K562 (cell line): Measurements from ENCODE around the gene SPATA17. TPM values are rescaled to one million over a fixed set of nuclear protein-coding genes. Genes with fewer than 3 reads are reported as not detected.

ENCODE experiments used
- ATAC-seq: fragments of 200-7000 bp; cut with Tn5 transposase; 3 replicates; pipeline ENCODE4 v1.9.1; 2020; ENCODE audit warnings: moderate library complexity
- BruUV-seq: library from RNA; stranded (reverse); fragments of 400-500 nt; replicated peaks from 2 replicates; lab custom pipeline; 2021; lab: Mats Ljungman, UMichigan
- CTCF ChIA-PET: fragments of 300-600 bp; formaldehyde crosslinking; extraction: SDS; loops from one replicate; lab custom pipeline; 2021; ENCODE audit warnings: low intra/inter-chr PET ratio; lab: Yijun Ruan, JAX
- POLR2A ChIA-PET: fragments of 300-600, 350-650 bp; sonication (Branson Sonifier 250); formaldehyde crosslinking; extraction: SDS; loops from one replicate; lab custom pipeline; 2021; ENCODE audit warnings: antibody characterized with exemption, inconsistent platforms; lab: Yijun Ruan, JAX
- DNase-seq, 4 experiments: peaks; one replicate each; pipeline versions ENCODE4 v3.0.0 to v3.0.0-alpha.2; 2011 to 2018; ENCODE audit warnings: low spot score in 3 of 4, mixed read lengths in 3 of 4; ENCODE audit errors: extremely low read depth in 1 of 4
- FAIRE-seq: peaks from 2 replicates; lab custom pipeline; 2011; peaks lifted over from hg19 to GRCh38; lab: Jason Lieb, UNC
- H2AFZ ChIP-seq: 2 replicates; pipeline ENCODE4 v1.6.0; 2011; ENCODE audit warnings: low read depth, low read length, control low read depth, inconsistent platforms
- H3K27ac ChIP-seq: fragments of 200-600 bp; 3 replicates; pipeline ENCODE4 v1.8.0; 2011; ENCODE audit warnings: low read depth, mild to moderate bottlenecking, control low read depth, inconsistent platforms, low read length, moderate library complexity, mixed read lengths; ENCODE audit errors: extremely low read depth
- H3K27me3 ChIP-seq, 2 experiments: fragments of 300-600 bp in 1 of 2; 2 replicates in 1 of 2; 3 replicates in 1 of 2; pipeline versions ENCODE4 v1.6.0 to v1.8.0; 2011; ENCODE audit warnings: inconsistent platforms in 2 of 2, low read length in 2 of 2, mild to moderate bottlenecking in 1 of 2, mixed read lengths in 1 of 2, moderate library complexity in 1 of 2; ENCODE audit not compliant: control insufficient read depth in 2 of 2, insufficient read depth in 2 of 2
- H3K36me3 ChIP-seq: fragments of 300-600 bp; 3 replicates; pipeline ENCODE4 v1.8.0; 2011; ENCODE audit warnings: mild to moderate bottlenecking, low read length, inconsistent platforms; ENCODE audit not compliant: control insufficient read depth, insufficient read depth
- H3K4me1 ChIP-seq, 2 experiments: fragments of 200-600 bp in 1 of 2; replicated peaks in 1 of 2; 2 replicates in 1 of 2; 3 replicates in 1 of 2; pipeline versions ENCODE4 v1.5.1 to v1.8.0; 2011; ENCODE audit warnings: inconsistent platforms in 2 of 2, low read length in 2 of 2, mild to moderate bottlenecking in 1 of 2, mixed read lengths in 1 of 2, moderate library complexity in 1 of 2; ENCODE audit not compliant: control insufficient read depth in 2 of 2, insufficient read depth in 2 of 2
- H3K4me2 ChIP-seq: 2 replicates; pipeline ENCODE4 v1.6.1; 2011; ENCODE audit warnings: low read length, control low read depth, inconsistent platforms, mixed read lengths; ENCODE audit not compliant: insufficient read depth
- H3K4me3 ChIP-seq: fragments of 200-600 bp; sonication (generic), shearing (Covaris generic); 2 replicates; pipeline ENCODE4 v1.5.1; 2016; ENCODE audit warnings: control low read depth, inconsistent platforms
- H3K79me2 ChIP-seq: fragments of 200-600 bp; 3 replicates; pipeline ENCODE4 v1.8.0; 2011; ENCODE audit warnings: low read length, inconsistent platforms; ENCODE audit not compliant: control insufficient read depth, insufficient read depth
- H3K9ac ChIP-seq, 2 experiments: 2 replicates each; pipeline versions ENCODE4 v1.6.0 to v1.6.1; 2011; ENCODE audit warnings: low read depth in 2 of 2, low read length in 2 of 2, control low read depth in 1 of 2, inconsistent platforms in 1 of 2, mild to moderate bottlenecking in 1 of 2, mixed read lengths in 1 of 2; ENCODE audit not compliant: insufficient read depth in 1 of 2
- H3K9me1 ChIP-seq: one replicate; pipeline ENCODE4 v1.6.0; 2011; ENCODE audit warnings: inconsistent platforms, mild to moderate bottlenecking, low read length, moderate library complexity; ENCODE audit not compliant: control insufficient read depth, insufficient read depth
- H3K9me3 ChIP-seq: replicated peaks from 2 replicates; pipeline ENCODE4 v1.5.1; 2011; ENCODE audit warnings: low read depth, low read length, inconsistent platforms; ENCODE audit not compliant: control insufficient read depth, insufficient read depth
- H4K20me1 ChIP-seq: replicated peaks from 2 replicates; pipeline ENCODE4 v1.6.1; 2011; ENCODE audit warnings: low read length, inconsistent platforms, mixed read lengths; ENCODE audit not compliant: control insufficient read depth, insufficient read depth
- CEBPG ChIP-seq, 3 experiments: fragments of 200-800 bp in 1 of 3; sonication (Bioruptor generic) in 1 of 3; sonication (generic) in 1 of 3; formaldehyde crosslinking in 1 of 3; IDR thresholded peaks in 2 of 3; conservative IDR thresholded peaks in 1 of 3; 2 replicates each; pipeline versions ENCODE4 v1.6.1 to v1.8.0; 2016 to 2022; ENCODE audit warnings: missing compliant biosample characterization in 2 of 3, missing genetic modification characterization in 2 of 3, mild to moderate bottlenecking in 1 of 3, missing genetic modification reagents in 1 of 3
- DNMT1 ChIP-seq: fragments of 450-650 bp; IDR thresholded peaks from 2 replicates; pipeline ENCODE4 v1.6.1; 2016; ENCODE audit warnings: antibody characterized with exemption, mild to moderate bottlenecking
- FOXK2 ChIP-seq, 2 experiments: fragments of 450-650 bp; IDR thresholded peaks in 1 of 2; conservative IDR thresholded peaks in 1 of 2; 2 replicates each; pipeline ENCODE4 v1.6.1; 2016; ENCODE audit warnings: low read depth in 2 of 2, mild to moderate bottlenecking in 1 of 2
- HMGN3 ChIP-seq: IDR thresholded peaks from 2 replicates; pipeline ENCODE4 v1.6.1; 2011; ENCODE audit warnings: borderline replicate concordance, low read depth, mild to moderate bottlenecking, mixed read lengths, low read length; ENCODE audit not compliant: insufficient read length; ENCODE audit errors: extremely low read depth
- MED1 ChIP-seq: sonication (generic); formaldehyde crosslinking; IDR thresholded peaks from 2 replicates; pipeline ENCODE4 v1.8.1; 2023; ENCODE audit warnings: missing genetic modification reagents, borderline replicate concordance
- MEF2D ChIP-seq: conservative IDR thresholded peaks from 2 replicates; pipeline ENCODE4 v1.6.1; 2016; ENCODE audit warnings: low read depth, missing genetic modification characterization, missing compliant biosample characterization
- NR1H2 ChIP-seq: sonication (generic); formaldehyde crosslinking; IDR thresholded peaks from 2 replicates; pipeline ENCODE4 v1.4.0; 2020; ENCODE audit warnings: mild to moderate bottlenecking, missing genetic modification reagents
- OTX1 ChIP-seq: fragments of 450-650 bp; formaldehyde crosslinking; IDR thresholded peaks from 2 replicates; pipeline ENCODE4 v1.4.0; 2022; ENCODE audit warnings: mild to moderate bottlenecking
- RFX5 ChIP-seq: IDR thresholded peaks from 2 replicates; pipeline ENCODE4 v1.6.1; 2011; ENCODE audit warnings: low read depth, mild to moderate bottlenecking, improper control_type of control experiment, low read length
- TOE1 ChIP-seq, 2 experiments: fragments of 450-650 bp in 1 of 2; sonication (generic) in 1 of 2; formaldehyde crosslinking in 1 of 2; IDR thresholded peaks; 2 replicates each; pipeline versions ENCODE4 v1.7.1 to v1.8.0; 2016 to 2022; ENCODE audit warnings: borderline replicate concordance in 2 of 2, mild to moderate bottlenecking in 2 of 2, antibody characterized with exemption in 1 of 2, inconsistent platforms in 1 of 2, low read depth in 1 of 2, missing genetic modification reagents in 1 of 2, moderate library complexity in 1 of 2
- ZNF175 ChIP-seq: fragments of 200-800 bp; sonication (Bioruptor generic); IDR thresholded peaks from 2 replicates; pipeline ENCODE4 v1.6.1; 2016; ENCODE audit warnings: low read depth, mild to moderate bottlenecking, missing genetic modification characterization, missing compliant biosample characterization
- ZNF764 ChIP-seq: fragments of 250-450 bp; sonication (Bioruptor Pico); IDR thresholded peaks from 2 replicates; pipeline ENCODE4 v1.4.0; 2020; ENCODE audit warnings: low read depth, mild to moderate bottlenecking, moderate library complexity
- WGBS: fragments of 100-300 bp; shearing (Covaris generic); methylation state at CpG from one replicate; pipeline ENCODE4 v1.1.6; 2016; ENCODE audit warnings: low coverage, mixed read lengths; ENCODE audit not compliant: insufficient coverage; ENCODE audit errors: missing lambda C conversion rate; 5-methylcytosine and 5-hydroxymethylcytosine counted together
- in situ Hi-C: fragments of 300-500 bp; cut with MboI; formaldehyde crosslinking; loops from 4 replicates; pipeline ENCODE4 v1.15.0; 2018; ENCODE audit warnings: inconsistent platforms, mixed read lengths
- intact Hi-C: fragments of 100-400 bp; cut with micrococcal nuclease; formaldehyde crosslinking; loops from 2 replicates; pipeline ENCODE4 v1.14.2; 2022
- polyA plus RNA-seq, 8 experiments: library from polyadenylated mRNA; depleted of rRNA in 4 of 8; stranded (reverse) in 5 of 8; unstranded in 3 of 8; fragments of >200 nt; fragmentation: Nextera tagmentation in 2 of 8; fragmentation: Illumina TruSeq in 1 of 8; extraction: Ambion mirVana in 2 of 8; extraction: Trizol in 1 of 8; gene quantifications; 2 replicates each; pipeline versions ENCODE4 v1.2.1 to v1.2.3, GENCODE V29; 2011 to 2014; ENCODE audit warnings: inconsistent platforms in 1 of 8, missing spikeins in 1 of 8
- total RNA-seq, 7 experiments: library from RNA; depleted of rRNA in 6 of 7; stranded (reverse); fragments of >200 nt in 6 of 7; fragmentation: Illumina TruSeq in 2 of 7; extraction: Trizol in 2 of 7; gene quantifications; 2 replicates each; pipeline versions ENCODE4 v1.2.1 to v1.2.3, GENCODE V29; 2011 to 2021; ENCODE audit warnings: low replicate concordance in 1 of 7
- TF ChIP-seq, protein P1 (sequence below): sonication (generic); formaldehyde crosslinking; IDR thresholded peaks from 2 replicates; pipeline ENCODE4 v1.8.0; 2023; ENCODE audit warnings: mild to moderate bottlenecking, missing genetic modification reagents
- TF ChIP-seq, protein P2 (sequence below): fragments of 250-450 bp; sonication (Bioruptor Pico); IDR thresholded peaks from 2 replicates; pipeline ENCODE4 v1.4.0; 2020; ENCODE audit warnings: mild to moderate bottlenecking, moderate library complexity
- TF ChIP-seq, protein P3 (sequence below): sonication (generic); formaldehyde crosslinking; IDR thresholded peaks from 2 replicates; pipeline ENCODE4 v1.8.0; 2022; ENCODE audit warnings: mild to moderate bottlenecking, missing genetic modification reagents

SPATA17 gene
- total and polyA plus RNA-seq, 9 of the 15 experiments (the other 6 are each of a cell fraction or from before 2014, with no cell fraction given) = 0.04 to 0.11 TPM; not detected in 7

DNA sequence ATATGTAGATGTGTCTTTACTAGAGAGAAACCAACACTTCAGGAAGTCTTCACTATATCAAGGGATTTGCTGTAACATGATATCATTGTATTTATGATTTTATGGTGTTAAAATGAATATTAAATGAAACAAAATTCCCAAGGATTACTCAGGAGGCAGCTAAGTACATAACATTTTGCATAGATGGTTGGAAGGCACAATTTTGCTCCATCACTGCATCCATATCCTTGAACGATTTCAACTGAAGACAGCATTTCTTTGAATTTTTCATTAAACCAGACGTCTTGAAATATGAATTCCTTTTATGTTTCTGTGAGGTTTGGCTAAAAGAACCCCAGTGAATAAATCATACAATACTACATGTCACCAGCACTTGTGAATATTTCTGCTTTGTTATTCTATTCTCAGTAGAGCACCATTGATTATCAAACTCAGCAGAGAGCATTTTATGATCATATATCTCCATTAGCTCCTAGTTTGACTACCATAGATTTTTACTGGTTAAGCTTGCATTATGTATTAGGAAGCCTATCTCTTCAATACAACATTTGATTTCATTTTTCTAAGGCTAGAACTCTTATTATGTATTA lies 37.3 kb downstream of the SPATA17 start:
- ChIA-PET POLR2A (no interaction called here), CTCF (no interaction called here)
- Histone ChIP-seq H3K27me3 (no peaks in the 10 kb centered on the region), H3K4me3 (no peak overlapping the region), H4K20me1 (no peaks in the 10 kb centered on the region), H3K9me1 (no peaks in the 10 kb centered on the region), H3K9ac (no peak overlapping the region), H3K27ac (no peak overlapping the region), H3K4me2 (no peak overlapping the region), H3K9me3 (no peaks in the 10 kb centered on the region), H2AFZ (no peak overlapping the region), H3K36me3 (no peaks in the 10 kb centered on the region), H3K4me1 (no peaks in the 10 kb centered on the region), H3K79me2 (no peaks in the 10 kb centered on the region)
- intact Hi-C loops (no loop called here), in situ Hi-C loops (no loop called here)
- no peak for DNase-seq
- ATAC-seq = no peak
- no peak for FAIRE-seq
- WGBS = 0% methylated on average over 2 of the region's 2 CpGs
- BruUV-seq = no TSS peak
- TF ChIP-seq NR1H2 (CRISPR knock-in tag) (no peak), ZNF175 (CRISPR knock-in tag) (no peak), RFX5 (no peak), FOXK2 (conservative IDR thresholded peaks at IDR 0.05 in 1 of 2, IDR thresholded peaks at IDR 0.05 in 1 of 2; ENCODE audit: low read depth in 2 of 2) (no peak), ZNF764 (CRISPR knock-in tag) (no peak), HMGN3 (no peak), MED1 (CRISPR knock-in tag) (no peak), MEF2D (no peak), DNMT1 (no peak), OTX1 (no peak), CEBPG (CRISPR knock-in tag; IDR thresholded peaks at IDR 0.05) (no peak), CEBPG (tag; conservative IDR thresholded peaks at IDR 0.05 in 1 of 2, IDR thresholded peaks at IDR 0.05 in 1 of 2) (no peak), TOE1 (IDR thresholded peaks at IDR 0.05; ENCODE audit: borderline replicate concordance) (no peak), TOE1 (CRISPR knock-in tag; IDR thresholded peaks at IDR 0.05; ENCODE audit: borderline replicate concordance, low read depth) (no peak)
- TF ChIP-seq, protein P1, sequence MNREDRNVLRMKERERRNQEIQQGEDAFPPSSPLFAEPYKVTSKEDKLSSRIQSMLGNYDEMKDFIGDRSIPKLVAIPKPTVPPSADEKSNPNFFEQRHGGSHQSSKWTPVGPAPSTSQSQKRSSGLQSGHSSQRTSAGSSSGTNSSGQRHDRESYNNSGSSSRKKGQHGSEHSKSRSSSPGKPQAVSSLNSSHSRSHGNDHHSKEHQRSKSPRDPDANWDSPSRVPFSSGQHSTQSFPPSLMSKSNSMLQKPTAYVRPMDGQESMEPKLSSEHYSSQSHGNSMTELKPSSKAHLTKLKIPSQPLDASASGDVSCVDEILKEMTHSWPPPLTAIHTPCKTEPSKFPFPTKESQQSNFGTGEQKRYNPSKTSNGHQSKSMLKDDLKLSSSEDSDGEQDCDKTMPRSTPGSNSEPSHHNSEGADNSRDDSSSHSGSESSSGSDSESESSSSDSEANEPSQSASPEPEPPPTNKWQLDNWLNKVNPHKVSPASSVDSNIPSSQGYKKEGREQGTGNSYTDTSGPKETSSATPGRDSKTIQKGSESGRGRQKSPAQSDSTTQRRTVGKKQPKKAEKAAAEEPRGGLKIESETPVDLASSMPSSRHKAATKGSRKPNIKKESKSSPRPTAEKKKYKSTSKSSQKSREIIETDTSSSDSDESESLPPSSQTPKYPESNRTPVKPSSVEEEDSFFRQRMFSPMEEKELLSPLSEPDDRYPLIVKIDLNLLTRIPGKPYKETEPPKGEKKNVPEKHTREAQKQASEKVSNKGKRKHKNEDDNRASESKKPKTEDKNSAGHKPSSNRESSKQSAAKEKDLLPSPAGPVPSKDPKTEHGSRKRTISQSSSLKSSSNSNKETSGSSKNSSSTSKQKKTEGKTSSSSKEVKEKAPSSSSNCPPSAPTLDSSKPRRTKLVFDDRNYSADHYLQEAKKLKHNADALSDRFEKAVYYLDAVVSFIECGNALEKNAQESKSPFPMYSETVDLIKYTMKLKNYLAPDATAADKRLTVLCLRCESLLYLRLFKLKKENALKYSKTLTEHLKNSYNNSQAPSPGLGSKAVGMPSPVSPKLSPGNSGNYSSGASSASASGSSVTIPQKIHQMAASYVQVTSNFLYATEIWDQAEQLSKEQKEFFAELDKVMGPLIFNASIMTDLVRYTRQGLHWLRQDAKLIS = no peak
- TF ChIP-seq, protein P2, sequence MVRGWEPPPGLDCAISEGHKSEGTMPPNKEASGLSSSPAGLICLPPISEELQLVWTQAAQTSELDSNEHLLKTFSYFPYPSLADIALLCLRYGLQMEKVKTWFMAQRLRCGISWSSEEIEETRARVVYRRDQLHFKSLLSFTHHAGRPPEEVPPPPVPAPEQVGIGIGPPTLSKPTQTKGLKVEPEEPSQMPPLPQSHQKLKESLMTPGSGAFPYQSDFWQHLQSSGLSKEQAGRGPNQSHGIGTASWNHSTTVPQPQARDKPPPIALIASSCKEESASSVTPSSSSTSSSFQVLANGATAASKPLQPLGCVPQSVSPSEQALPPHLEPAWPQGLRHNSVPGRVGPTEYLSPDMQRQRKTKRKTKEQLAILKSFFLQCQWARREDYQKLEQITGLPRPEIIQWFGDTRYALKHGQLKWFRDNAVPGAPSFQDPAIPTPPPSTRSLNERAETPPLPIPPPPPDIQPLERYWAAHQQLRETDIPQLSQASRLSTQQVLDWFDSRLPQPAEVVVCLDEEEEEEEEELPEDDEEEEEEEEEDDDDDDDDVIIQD (CRISPR knock-in tag) = no peak
- TF ChIP-seq, protein P3, sequence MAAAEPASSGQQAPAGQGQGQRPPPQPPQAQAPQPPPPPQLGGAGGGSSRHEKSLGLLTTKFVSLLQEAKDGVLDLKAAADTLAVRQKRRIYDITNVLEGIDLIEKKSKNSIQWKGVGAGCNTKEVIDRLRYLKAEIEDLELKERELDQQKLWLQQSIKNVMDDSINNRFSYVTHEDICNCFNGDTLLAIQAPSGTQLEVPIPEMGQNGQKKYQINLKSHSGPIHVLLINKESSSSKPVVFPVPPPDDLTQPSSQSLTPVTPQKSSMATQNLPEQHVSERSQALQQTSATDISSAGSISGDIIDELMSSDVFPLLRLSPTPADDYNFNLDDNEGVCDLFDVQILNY (CRISPR knock-in tag) = no peak
